Adipose tissue (tissue), 3 donors: ENCODE data around the gene PCDH10. TPM values are rescaled to one million over a fixed set of nuclear protein-coding genes. Genes with fewer than 3 reads are reported as not detected.

Source experiments
- H3K27ac ChIP-seq: one replicate; pipeline ENCODE4 v1.5.1; 2013; ENCODE audit warnings: low read depth, low read length
- WGBS, 3 donors: extraction: QIAGEN DNeasy Blood & Tissue Kit; methylation state at CpG; one replicate each; pipeline ENCODE4 v1.1.7; 2013; 5-methylcytosine and 5-hydroxymethylcytosine counted together
- polyA plus RNA-seq, 3 donors: library from polyadenylated mRNA; stranded (reverse); fragments of 200-250 nt; gene quantifications; one replicate each; pipeline ENCODE4 v1.2.3, GENCODE V29; 2013
- donor health status: healthy with polysubstance abuse.
- donor health status: Bipolar disorder and iron deficiency.
- donor health status: healthy.

The PCDH10 gene
- polyA plus RNA-seq, 3 donors, result 0.01 to 0.22 (median 0.13) TPM

GRCh38 chr4:133149364-133149695, 236 bp downstream of the PCDH10 start:
- no peak overlapping the region for H3K27ac ChIP-seq
- WGBS, 3 donors, result 4 to 6% (median 4%) methylated on average over 8 of the region's 8 CpGs

DNA sequence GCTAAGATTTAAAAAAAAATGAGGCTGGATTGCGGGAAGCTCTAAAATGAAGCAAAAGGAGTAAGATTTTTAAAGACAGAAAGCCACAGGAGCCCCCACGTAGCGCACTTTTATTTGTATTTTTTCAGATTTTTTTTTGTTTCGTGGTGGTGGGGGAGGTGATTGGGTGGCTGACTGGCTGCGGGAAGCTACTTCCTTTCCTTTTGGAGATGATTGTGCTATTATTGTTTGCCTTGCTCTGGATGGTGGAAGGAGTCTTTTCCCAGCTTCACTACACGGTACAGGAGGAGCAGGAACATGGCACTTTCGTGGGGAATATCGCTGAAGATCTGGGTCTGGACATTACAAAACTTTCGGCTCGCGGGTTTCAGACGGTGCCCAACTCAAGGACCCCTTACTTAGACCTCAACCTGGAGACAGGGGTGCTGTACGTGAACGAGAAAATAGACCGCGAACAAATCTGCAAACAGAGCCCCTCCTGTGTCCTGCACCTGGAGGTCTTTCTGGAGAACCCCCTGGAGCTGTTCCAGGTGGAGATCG, 908 bp downstream of the PCDH10 start:
- WGBS, 3 donors, result 2 to 5% (median 3%) methylated on average over 17 of the region's 17 CpGs
- no peak overlapping the region for H3K27ac ChIP-seq

DNA sequence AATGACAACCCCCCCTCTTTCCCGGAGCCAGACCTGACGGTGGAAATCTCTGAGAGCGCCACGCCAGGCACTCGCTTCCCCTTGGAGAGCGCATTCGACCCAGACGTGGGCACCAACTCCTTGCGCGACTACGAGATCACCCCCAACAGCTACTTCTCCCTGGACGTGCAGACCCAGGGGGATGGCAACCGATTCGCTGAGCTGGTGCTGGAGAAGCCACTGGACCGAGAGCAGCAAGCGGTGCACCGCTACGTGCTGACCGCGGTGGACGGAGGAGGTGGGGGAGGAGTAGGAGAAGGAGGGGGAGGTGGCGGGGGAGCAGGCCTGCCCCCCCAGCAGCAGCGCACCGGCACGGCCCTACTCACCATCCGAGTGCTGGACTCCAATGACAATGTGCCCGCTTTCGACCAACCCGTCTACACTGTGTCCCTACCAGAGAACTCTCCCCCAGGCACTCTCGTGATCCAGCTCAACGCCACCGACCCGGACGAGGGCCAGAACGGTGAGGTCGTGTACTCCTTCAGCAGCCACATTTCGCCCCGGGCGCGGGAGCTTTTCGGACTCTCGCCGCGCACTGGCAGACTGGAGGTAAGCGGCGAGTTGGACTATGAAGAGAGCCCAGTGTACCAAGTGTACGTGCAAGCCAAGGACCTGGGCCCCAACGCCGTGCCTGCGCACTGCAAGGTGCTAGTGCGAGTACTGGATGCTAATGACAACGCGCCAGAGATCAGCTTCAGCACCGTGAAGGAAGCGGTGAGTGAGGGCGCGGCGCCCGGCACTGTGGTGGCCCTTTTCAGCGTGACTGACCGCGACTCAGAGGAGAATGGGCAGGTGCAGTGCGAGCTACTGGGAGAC, 1.6 kb downstream of the PCDH10 start:
- 1 to 4% (median 3%) methylated on average over 63 of the region's 63 CpGs for WGBS, 3 donors
- no peak overlapping the region for H3K27ac ChIP-seq

DNA sequence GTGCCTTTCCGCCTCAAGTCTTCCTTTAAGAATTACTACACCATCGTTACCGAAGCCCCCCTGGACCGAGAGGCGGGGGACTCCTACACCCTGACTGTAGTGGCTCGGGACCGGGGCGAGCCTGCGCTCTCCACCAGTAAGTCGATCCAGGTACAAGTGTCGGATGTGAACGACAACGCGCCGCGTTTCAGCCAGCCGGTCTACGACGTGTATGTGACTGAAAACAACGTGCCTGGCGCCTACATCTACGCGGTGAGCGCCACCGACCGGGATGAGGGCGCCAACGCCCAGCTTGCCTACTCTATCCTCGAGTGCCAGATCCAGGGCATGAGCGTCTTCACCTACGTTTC, 2.2 kb downstream of the PCDH10 start:
- WGBS, 3 donors, result 2 to 3% (median 2%) methylated on average over 31 of the region's 31 CpGs
- H3K27ac ChIP-seq, result no peak overlapping the region

DNA sequence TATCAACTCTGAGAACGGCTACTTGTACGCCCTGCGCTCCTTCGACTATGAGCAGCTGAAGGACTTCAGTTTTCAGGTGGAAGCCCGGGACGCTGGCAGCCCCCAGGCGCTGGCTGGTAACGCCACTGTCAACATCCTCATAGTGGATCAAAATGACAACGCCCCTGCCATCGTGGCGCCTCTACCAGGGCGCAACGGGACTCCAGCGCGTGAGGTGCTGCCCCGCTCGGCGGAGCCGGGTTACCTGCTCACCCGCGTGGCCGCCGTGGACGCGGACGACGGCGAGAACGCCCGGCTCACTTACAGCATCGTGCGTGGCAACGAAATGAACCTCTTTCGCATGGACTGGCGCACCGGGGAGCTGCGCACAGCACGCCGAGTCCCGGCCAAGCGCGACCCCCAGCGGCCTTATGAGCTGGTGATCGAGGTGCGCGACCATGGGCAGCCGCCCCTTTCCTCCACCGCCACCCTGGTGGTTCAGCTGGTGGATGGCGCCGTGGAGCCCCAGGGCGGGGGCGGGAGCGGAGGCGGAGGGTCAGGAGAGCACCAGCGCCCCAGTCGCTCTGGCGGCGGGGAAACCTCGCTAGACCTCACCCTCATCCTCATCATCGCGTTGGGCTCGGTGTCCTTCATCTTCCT, 2.7 kb downstream of the PCDH10 start:
- 1 to 3% (median 2%) methylated on average over 61 to 62 of the region's 62 CpGs for WGBS, 3 donors
- H3K27ac ChIP-seq, result no peak overlapping the region

DNA sequence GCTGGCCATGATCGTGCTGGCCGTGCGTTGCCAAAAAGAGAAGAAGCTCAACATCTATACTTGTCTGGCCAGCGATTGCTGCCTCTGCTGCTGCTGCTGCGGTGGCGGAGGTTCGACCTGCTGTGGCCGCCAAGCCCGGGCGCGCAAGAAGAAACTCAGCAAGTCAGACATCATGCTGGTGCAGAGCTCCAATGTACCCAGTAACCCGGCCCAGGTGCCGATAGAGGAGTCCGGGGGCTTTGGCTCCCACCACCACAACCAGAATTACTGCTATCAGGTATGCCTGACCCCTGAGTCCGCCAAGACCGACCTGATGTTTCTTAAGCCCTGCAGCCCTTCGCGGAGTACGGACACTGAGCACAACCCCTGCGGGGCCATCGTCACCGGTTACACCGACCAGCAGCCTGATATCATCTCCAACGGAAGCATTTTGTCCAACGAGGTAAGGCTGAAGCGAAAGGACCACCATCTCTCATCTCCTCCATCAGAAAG, 3.3 kb downstream of the PCDH10 start:
- no peak overlapping the region for H3K27ac ChIP-seq
- 1 to 3% (median 3%) methylated on average over 26 of the region's 26 CpGs for WGBS, 3 donors

DNA sequence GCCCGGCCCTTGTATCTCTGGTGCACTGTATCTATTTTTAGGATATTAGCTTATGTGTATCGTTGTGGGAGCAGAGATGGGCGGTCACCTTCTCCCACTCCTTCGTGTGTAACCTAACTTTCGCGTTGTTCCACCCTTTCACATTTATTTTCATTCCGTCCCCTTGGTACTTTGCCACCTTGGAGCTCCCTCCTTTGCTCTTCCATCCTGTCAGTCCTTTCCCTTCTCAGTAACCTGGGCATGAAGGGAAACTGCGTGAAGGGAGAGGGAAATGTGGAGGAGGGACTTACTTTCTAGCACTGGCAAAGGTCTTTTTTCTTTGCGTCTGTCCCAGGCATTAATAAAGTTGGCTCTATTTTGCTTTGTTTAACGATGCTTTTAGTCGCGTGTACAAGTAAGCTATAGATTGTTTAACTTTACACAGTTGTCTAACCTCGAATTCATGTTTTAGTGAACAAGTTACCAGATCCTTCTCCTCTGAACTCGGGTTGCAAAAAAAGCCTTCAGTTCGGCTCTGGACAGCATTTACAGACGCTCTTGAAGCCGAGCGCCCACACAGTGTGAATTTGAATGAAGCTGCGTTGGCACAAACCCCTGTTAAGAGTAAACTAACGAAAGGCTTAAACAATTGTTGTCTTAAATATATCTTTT, 3.9 kb downstream of the PCDH10 start:
- H3K27ac ChIP-seq, result no peak overlapping the region
- WGBS, 3 donors, result 4 to 6% (median 4%) methylated on average over 20 of the region's 20 CpGs

GRCh38 chr4:133154725-133155124, 5.6 kb downstream of the PCDH10 start:
- no peak overlapping the region for H3K27ac ChIP-seq
- 23 to 33% (median 29%) methylated on average over 4 of the region's 4 CpGs for WGBS, 3 donors

- WGBS, 3 donors, result 70 to 81% (median 76%) methylated on average over 5 of the region's 5 CpGs
- no peak overlapping the region for H3K27ac ChIP-seq
Measured at GRCh38 chr4:133156096-133156495, 7.0 kb downstream of the PCDH10 start.

GRCh38 chr4:133156556-133156955, 7.5 kb downstream of the PCDH10 start:
- WGBS, 3 donors, result 84 to 92% (median 90%) methylated on average over 2 of the region's 2 CpGs
- H3K27ac ChIP-seq, result no peak overlapping the region

DNA sequence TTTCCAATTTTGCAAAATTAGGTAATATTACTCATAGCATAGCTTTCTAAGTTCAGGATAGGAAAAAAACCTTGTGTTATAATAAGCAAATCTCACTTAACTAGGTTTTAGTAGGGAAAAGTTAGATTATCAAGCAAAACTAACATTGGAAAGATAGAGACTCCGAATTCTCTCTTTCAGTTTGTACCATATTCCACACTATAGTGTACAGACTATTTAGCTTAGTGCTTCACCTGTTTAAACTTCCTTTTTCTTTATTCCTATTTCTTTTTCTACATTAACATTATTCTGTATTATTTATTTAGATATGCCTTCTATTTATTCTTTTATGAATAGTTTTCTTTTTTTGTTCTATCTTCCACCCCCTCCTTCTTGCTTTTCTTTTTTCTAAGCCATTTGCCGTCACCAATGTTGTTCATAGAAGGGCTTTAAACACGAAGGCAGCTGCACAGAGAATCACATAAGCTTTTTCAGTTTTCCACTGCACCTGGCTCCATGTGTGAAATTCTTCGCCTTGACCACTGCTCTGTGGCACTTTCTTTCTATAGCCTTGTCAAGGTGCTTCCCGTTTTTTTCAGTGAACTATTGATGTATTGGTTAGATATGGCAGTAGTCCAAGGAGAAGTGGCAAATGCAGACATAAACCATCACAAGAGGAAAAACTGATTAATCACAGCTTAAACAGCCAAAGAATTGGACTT, 8.5 kb downstream of the PCDH10 start:
- 34 to 38% (median 37%) methylated on average over 5 of the region's 5 CpGs for WGBS, 3 donors
- no peak overlapping the region for H3K27ac ChIP-seq

DNA sequence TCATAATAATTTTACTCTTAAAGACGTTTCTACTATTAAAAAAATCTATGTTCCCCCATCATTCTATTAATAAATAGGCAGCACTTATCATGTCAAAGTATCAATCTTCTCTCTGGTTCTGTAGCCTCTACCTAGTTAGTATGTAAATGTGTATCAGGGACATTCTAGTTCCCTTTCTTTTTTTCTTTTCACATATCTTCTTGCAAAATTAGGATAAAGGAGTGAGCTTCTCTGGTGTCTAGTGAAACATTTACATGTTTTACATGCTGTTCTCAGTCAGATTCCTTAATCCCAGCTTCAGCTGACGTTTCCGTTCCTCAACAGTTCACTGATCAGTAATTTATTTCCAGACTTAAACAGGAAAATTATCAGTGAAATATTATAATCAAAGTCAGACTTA, 11.8 kb downstream of the PCDH10 start:
- H3K27ac ChIP-seq, result no peak overlapping the region
- 60 to 81% (median 75%) methylated on average over 3 of the region's 3 CpGs for WGBS, 3 donors

- 58 to 82% (median 74%) methylated on average over 2 of the region's 2 CpGs for WGBS, 3 donors
- no peak overlapping the region for H3K27ac ChIP-seq
Measured at GRCh38 chr4:133161570-133162295, 12.6 kb downstream of the PCDH10 start.

GRCh38 chr4:133162941-133163340, 13.8 kb downstream of the PCDH10 start:
- 74 to 91% (median 91%) methylated on average over 8 of the region's 8 CpGs for WGBS, 3 donors

GRCh38 chr4:133178956-133179355, 29.9 kb downstream of the PCDH10 start:
- 69 to 76% (median 69%) methylated on average over 2 of the region's 2 CpGs for WGBS, 3 donors
- H3K27ac ChIP-seq, result no peak overlapping the region

More at GRCh38 chr4:133162941-133163340, 13.8 kb downstream of the PCDH10 start:
- H3K27ac ChIP-seq, result no peak overlapping the region

- no peak overlapping the region for H3K27ac ChIP-seq
Measured at GRCh38 chr4:133186210-133186609, 37.1 kb downstream of the PCDH10 start.

GRCh38 chr4:133186845-133187244, 37.8 kb downstream of the PCDH10 start:
- H3K27ac ChIP-seq, result no peak overlapping the region
- 88 to 95% (median 94%) methylated on average over 5 of the region's 5 CpGs for WGBS, 3 donors
